ENCODE results near the gene YIPF3. TPM values are rescaled to one million over a fixed set of nuclear protein-coding genes. Genes with fewer than 3 reads are reported as not detected.
A peak's percentile ranks its signal among the peaks of the same experiment; 100 is the strongest.
"Not testable (repeated sequence)": the region's sequence is repeated elsewhere in the genome, so short reads cannot be mapped to it uniquely, and the experiment has no call there.

Gene YIPF3
- total and polyA plus RNA-seq, 8 donors = 101 to 137 (median 130) TPM

GRCh38 chr6:43500921-43501320 is 15.8 kb downstream of the YIPF3 start:
- intact Hi-C loops (cut with DNase I) = loop anchor here (10.0 kb wide), 2 partner anchors 46 to 236 kb away; partner anchors contain the start of gene DLK2 (in 1 of the 2)
- DNase-seq (no peak), ATAC-seq (no peak)
- H3K27me3 ChIP-seq = no peaks in the 10 kb centered on the region
- TF ChIP-seq CTCF (IDR thresholded peaks at IDR 0.05) = no peak
- H3K4me1 ChIP-seq = peaks cover 0 to 5% of the 10 kb centered on the region in 2 donors
- no peaks in the 10 kb centered on the region for H3K9me3 ChIP-seq
- no peak overlapping the region for H3K4me3 ChIP-seq
- peaks cover 3 to 81% of the 10 kb centered on the region in 2 donors for H3K36me3 ChIP-seq
- no peak overlapping the region for H3K27ac ChIP-seq

DNA sequence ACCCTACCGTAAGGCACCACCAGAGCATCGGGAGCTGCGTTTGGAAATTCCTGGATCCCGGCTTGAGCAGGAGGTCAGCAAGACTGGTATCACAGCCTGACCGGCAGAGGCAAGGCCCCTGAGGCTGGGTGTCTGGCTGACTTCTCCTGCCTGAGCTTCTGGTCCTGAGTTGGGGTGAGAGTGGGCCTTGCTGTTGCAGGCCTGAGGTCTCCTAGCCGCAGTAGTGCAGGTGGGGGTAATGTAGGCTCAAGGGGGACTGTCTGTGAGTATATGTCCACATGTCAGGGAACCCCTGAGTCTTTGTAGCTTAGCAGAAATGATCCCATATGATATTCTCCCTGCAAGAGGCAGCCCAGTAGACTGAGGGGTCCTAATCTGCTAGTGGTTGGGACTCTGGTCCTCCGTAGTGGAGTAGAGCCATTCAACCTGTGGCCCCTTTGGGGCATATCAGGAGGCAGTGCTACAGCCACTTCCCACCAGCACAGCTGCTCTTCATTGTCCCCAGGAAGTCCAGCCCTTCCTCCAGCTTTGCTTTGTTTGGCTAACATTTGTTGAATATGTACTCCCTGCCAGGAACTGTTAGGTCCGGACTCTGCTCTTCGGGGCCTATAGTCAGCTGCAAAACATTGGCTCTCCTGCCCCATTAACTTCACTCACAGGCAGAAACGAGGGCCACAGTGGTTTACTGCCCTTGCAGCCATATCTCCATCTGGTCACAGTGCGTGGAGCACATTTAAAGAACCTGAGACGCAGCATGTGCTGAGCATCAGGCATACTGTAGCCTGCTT is 17.5 kb downstream of the YIPF3 start:
- Histone ChIP-seq H3K4me3 (no peak overlapping the region), H3K27me3 (no peaks in the 10 kb centered on the region), H3K4me1 (peaks cover 0 to 21% of the 10 kb centered on the region in 2 donors), H3K9me3 (no peaks in the 10 kb centered on the region), H3K27ac (peak overlapping the region in 1 of 2 donors; percentile 24), H3K36me3 (peaks cover 3 to 64% of the 10 kb centered on the region in 2 donors)
- ATAC-seq (no peak), DNase-seq (no peak)
- TF ChIP-seq CTCF (IDR thresholded peaks at IDR 0.05) = no peak
- intact Hi-C loops (cut with DNase I) = no loop called here

DNA sequence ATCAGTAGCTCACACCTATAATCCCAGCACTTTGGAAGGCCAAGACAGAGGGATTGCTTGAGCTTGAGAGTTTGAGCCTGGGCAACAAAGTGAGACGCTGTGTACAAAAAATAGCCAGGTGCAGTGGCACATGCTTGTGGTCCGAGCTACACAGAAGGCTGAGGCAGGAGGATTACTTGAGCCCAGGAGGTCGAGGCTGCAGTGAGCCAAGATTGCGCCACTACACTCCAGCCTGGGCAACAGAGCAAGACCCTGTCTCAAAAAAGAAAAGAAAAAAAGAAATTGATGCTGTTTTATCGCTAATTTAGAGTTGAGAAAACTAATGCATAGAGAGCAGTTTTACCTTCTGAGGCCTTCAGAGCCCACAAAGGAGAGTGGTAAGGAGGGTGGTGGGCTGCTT is 18.4 kb downstream of the YIPF3 start:
- H3K27me3 ChIP-seq; H3K27ac ChIP-seq; intact Hi-C loops (cut with DNase I); DNase-seq; H3K9me3 ChIP-seq; H3K4me3 ChIP-seq; ATAC-seq: not testable (repeated sequence)
- Histone ChIP-seq H3K36me3 (peaks cover 3 to 58% of the 10 kb centered on the region in 2 donors), H3K4me1 (peaks cover 0 to 21% of the 10 kb centered on the region in 2 donors)

DNA sequence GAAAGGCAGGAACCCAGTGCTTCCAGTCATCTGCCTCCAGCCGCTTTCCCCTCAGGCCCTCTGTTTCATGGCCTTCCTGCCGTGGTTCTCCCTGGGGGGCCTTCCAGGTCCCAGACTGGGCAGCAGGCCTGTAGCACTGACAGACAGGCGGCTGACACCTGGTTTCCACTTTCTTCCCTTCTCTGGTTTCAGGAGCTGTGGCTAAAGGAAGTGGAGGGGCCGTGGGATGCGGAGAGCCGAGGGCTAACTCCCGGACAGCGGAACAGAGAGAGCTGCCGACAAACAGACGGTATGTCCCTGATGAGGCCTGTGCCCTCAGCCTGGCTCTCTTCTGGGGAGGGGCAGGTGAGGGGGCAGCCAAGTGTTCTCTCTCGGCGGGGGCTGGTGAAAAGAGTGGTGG is 19.0 kb downstream of the YIPF3 start:
- no peak for ATAC-seq
- DNase-seq = no peak
- H3K27me3 ChIP-seq = no peaks in the 10 kb centered on the region
- H3K9me3 ChIP-seq = no peaks in the 10 kb centered on the region
- no peak overlapping the region for H3K27ac ChIP-seq
- peaks cover 1 to 24% of the 10 kb centered on the region in 2 donors for H3K4me1 ChIP-seq
- no peak for TF ChIP-seq CTCF (IDR thresholded peaks at IDR 0.05)
- H3K4me3 ChIP-seq = no peak overlapping the region
- H3K36me3 ChIP-seq = peaks cover 3 to 52% of the 10 kb centered on the region in 2 donors
- intact Hi-C loops (cut with DNase I) = no loop called here

- Histone ChIP-seq H3K4me3 (no peak overlapping the region), H3K27ac (no peak overlapping the region), H3K27me3 (no peaks in the 10 kb centered on the region), H3K9me3 (no peaks in the 10 kb centered on the region), H3K4me1 (peaks cover 8 to 31% of the 10 kb centered on the region in 2 donors), H3K36me3 (peaks cover 3 to 46% of the 10 kb centered on the region in 2 donors)
- no peak for TF ChIP-seq CTCF (IDR thresholded peaks at IDR 0.05)
- ATAC-seq = no peak
- no peak for DNase-seq
- intact Hi-C loops (cut with DNase I) = no loop called here
Observed at GRCh38 chr6:43497129-43497396, 19.7 kb downstream of the YIPF3 start.
